Kidney (tissue), 14 donors: ENCODE results near the gene FLNA. TPM values are rescaled to one million over a fixed set of nuclear protein-coding genes. Genes with fewer than 3 reads are reported as not detected.
A peak's percentile ranks its signal among the peaks of the same experiment; 100 is the strongest.

Experiments used
- DNase-seq, 5 donors: peaks; one replicate each; pipeline ENCODE4 v3.0.0-alpha.2; 2013 to 2020
- FAIRE-seq: peaks from 2 replicates; lab custom pipeline; 2012; peaks lifted over from hg19 to GRCh38; lab: Jason Lieb, UNC
- H3K27ac ChIP-seq, 2 donors: one replicate each; pipeline ENCODE4 v1.7.0; 2013; ENCODE audit warnings: low read depth in 2 of 2, low read length in 2 of 2, inconsistent platforms in 1 of 2
- H3K27me3 ChIP-seq: one replicate; pipeline ENCODE4 v1.7.1; 2013; ENCODE audit warnings: low read length, inconsistent platforms; ENCODE audit not compliant: control insufficient read depth, insufficient read depth
- H3K36me3 ChIP-seq, 3 donors: one replicate each; pipeline versions ENCODE4 v1.7.0 to v1.7.1; 2013; ENCODE audit warnings: low read length in 3 of 3, control low read depth in 1 of 3, inconsistent platforms in 1 of 3; ENCODE audit not compliant: insufficient read depth in 3 of 3, control insufficient read depth in 2 of 3
- H3K4me1 ChIP-seq, 3 donors: one replicate each; pipeline versions ENCODE4 v1.7.0 to v1.7.1; 2013; ENCODE audit warnings: low read length in 3 of 3, inconsistent platforms in 1 of 3, low read depth in 1 of 3; ENCODE audit not compliant: control insufficient read depth in 2 of 3, insufficient read depth in 2 of 3
- H3K4me3 ChIP-seq, 3 donors: one replicate each; pipeline versions ENCODE4 v1.7.0 to v1.8.1; 2013; ENCODE audit warnings: low read length in 3 of 3, control low read depth in 1 of 3, inconsistent platforms in 1 of 3
- H3K9ac ChIP-seq, 3 donors: one replicate each; pipeline versions ENCODE4 v1.7.0 to v1.7.1; 2013; ENCODE audit warnings: low read length in 3 of 3, control low read depth in 1 of 3, inconsistent platforms in 1 of 3
- H3K9me3 ChIP-seq, 3 donors: one replicate each; pipeline versions ENCODE4 v1.7.0 to v1.7.1; 2013; ENCODE audit warnings: low read length in 3 of 3, control low read depth in 1 of 3, inconsistent platforms in 1 of 3; ENCODE audit not compliant: control insufficient read depth in 2 of 3, insufficient read depth in 1 of 3
- intact Hi-C: fragments of 100-400 bp; cut with DNase I; formaldehyde crosslinking; loops from one replicate; pipeline ENCODE4 v1.11.1; 2022
- polyA plus RNA-seq: library from polyadenylated mRNA; stranded (reverse); fragments of 350-450 nt; fragmentation: Illumina TruSeq; extraction: RNeasy Lipid Tissue Mini Kit (QIAGEN cat#74804); gene quantifications from one replicate; pipeline ENCODE4 v1.2.3, GENCODE V29; 2014; ENCODE audit warnings: low read depth, low replicate concordance; ENCODE audit not compliant: insufficient read depth
- total RNA-seq: library from RNA; stranded (reverse); fragmentation: NEBNext Ultra II Directional; extraction: Animal tissue kit (Norgen Biotek cat#: 25700); gene quantifications from one replicate; pipeline ENCODE4 v1.2.1, GENCODE V29; 2021
- TF ChIP-seq, protein P1 (sequence below): IDR thresholded peaks from 3 replicates; pipeline ENCODE4 v1.5.1; 2012; ENCODE audit warnings: mild to moderate bottlenecking, moderate library complexity, borderline replicate concordance; ENCODE audit not compliant: insufficient read depth; ENCODE audit errors: extremely low read depth
- donor health status: control.
- donor health status: control.
- donor health status: control.
- donor health status: control.
- donor health status: control.
- donor health status: DM: yes; HTN: yes; CAD: no.
- donor health status: Normal renal cell carcinoma (clear cell type).

Gene FLNA
- total and polyA plus RNA-seq, 2 donors from 2014 or later: 421 to 1,036 TPM

DNA sequence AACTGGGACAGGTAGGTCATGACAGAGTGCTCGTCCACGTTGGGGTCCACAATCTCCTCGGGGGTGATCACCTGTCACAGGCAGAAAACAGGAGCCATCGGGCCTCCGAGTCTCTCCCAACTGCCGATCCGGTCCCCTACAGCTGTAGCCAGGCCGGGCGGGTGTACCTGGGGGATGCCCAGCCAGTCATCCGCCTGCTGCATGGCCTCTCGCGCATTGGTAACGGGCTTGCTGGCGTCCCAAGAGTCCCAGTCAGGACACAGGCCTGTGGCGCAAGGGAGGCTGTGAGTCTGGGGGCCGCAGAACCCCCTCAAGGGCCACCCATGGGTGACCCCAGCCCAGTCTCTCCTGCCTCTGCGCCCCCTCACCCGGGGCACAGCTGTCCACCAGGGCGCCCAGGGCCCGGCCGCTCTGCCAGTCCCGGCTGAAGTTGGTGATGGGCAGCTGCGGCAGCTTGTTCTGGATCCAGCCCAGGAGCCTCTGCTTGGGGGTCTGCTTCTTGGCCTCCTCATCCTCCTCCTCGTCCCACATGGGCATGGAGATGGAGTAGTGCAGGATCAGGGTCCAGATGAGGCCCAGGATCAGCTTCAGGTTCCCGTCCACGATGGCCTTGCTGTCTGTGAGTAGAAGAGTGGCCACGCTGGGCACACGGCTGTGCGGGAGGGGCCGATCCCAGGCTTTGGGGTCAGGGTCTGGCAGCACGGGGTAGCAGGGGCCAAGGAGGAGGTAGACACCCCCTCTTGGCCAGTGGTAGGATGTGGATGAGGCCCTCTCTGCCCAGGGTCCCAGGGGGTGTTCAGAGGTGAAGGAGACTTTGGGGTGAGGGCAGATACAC lies 6.7 kb downstream of the FLNA start:
- Histone ChIP-seq H3K4me1 (peaks cover 0 to 4% (median 0%) of the 10 kb centered on the region in 3 donors), H3K9ac (peak overlapping the region in 1 of 3 donors; percentile 19), H3K4me3 (no peak overlapping the region), H3K27me3 (no peaks in the 10 kb centered on the region), H3K27ac (peak overlapping the region; percentile 3 to 93), H3K9me3 (no peaks in the 10 kb centered on the region), H3K36me3 (peaks cover 0 to 9% (median 2%) of the 10 kb centered on the region in 3 donors)
- intact Hi-C loops: no loop called here
- DNase-seq: no peak
- TF ChIP-seq, protein P1, sequence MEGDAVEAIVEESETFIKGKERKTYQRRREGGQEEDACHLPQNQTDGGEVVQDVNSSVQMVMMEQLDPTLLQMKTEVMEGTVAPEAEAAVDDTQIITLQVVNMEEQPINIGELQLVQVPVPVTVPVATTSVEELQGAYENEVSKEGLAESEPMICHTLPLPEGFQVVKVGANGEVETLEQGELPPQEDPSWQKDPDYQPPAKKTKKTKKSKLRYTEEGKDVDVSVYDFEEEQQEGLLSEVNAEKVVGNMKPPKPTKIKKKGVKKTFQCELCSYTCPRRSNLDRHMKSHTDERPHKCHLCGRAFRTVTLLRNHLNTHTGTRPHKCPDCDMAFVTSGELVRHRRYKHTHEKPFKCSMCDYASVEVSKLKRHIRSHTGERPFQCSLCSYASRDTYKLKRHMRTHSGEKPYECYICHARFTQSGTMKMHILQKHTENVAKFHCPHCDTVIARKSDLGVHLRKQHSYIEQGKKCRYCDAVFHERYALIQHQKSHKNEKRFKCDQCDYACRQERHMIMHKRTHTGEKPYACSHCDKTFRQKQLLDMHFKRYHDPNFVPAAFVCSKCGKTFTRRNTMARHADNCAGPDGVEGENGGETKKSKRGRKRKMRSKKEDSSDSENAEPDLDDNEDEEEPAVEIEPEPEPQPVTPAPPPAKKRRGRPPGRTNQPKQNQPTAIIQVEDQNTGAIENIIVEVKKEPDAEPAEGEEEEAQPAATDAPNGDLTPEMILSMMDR: no peak
- no peak for FAIRE-seq

DNA sequence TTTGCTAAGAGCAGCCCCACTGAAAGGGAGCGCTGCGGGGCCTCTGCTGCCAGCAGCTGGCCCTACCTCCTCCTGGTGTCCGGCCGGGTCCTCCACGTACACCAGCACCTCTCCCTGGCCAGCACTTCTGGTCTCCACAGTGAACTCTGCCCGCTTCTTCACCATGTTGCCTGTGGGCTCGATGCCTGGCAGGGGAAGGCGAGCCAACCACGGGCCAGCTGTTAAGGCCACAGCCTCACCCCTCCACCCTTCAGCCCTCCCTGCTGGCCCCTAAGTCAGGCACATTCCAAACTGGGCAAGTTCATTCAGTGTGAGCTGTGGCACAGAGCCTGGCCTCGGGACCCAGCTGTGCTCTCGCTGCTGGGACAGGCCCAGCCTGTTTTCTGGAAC lies 7.8 kb downstream of the FLNA start:
- H3K9ac ChIP-seq: no peak overlapping the region
- no peak overlapping the region for H3K27ac ChIP-seq
- H3K9me3 ChIP-seq: no peaks in the 10 kb centered on the region
- H3K36me3 ChIP-seq: peaks cover 2 to 20% (median 3%) of the 10 kb centered on the region in 3 donors
- DNase-seq (no peak), FAIRE-seq (no peak)
- H3K4me3 ChIP-seq: no peak overlapping the region
- no peaks in the 10 kb centered on the region for H3K27me3 ChIP-seq
- H3K4me1 ChIP-seq: peaks cover 0 to 4% (median 0%) of the 10 kb centered on the region in 3 donors
- intact Hi-C loops: no loop called here
- TF ChIP-seq, protein P1: no peak

DNA sequence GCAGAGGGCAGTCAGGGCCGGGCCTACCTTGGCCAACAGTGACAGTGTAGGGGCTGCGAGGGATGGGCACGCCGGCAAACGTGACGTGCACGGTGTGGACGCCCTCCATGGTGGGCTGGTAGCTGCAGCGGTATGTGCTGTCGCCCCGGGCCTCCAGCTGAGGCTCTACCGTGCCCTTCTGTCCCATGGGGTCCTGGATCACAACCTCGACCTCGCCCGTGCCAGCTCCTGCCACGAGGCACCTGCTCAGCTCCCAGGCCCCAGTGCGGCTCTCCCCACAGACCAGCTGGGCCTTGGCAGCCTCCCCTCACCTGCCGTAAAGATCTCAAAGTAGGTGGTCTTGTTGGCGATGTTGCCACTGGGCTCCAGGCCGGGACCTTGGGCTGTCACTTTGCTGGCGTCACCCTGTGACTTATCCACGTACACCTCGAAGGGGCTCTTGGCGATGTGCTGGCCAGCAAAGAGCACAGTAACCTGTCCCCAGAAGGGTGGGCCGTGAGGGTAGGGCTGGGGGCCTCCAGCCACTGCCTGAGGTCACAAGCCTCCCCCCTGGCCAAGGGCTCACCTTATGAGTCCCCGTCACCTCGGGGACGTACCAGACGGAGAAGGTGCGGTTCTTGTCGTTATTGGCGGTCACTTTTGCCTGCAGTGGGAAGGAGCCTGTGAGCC lies 8.3 kb downstream of the FLNA start:
- no peak overlapping the region for H3K9ac ChIP-seq
- intact Hi-C loops: no loop called here
- no peak for FAIRE-seq
- peaks cover 0 to 4% (median 0%) of the 10 kb centered on the region in 3 donors for H3K4me1 ChIP-seq
- no peak overlapping the region for H3K4me3 ChIP-seq
- peaks cover 2 to 20% (median 3%) of the 10 kb centered on the region in 3 donors for H3K36me3 ChIP-seq
- no peak overlapping the region for H3K27ac ChIP-seq
- no peak for DNase-seq
- no peaks in the 10 kb centered on the region for H3K27me3 ChIP-seq
- TF ChIP-seq, protein P1: no peak
- H3K9me3 ChIP-seq: no peaks in the 10 kb centered on the region
